PC-3 (cell line): Measurements from ENCODE around the gene DOCK8. TPM values are rescaled to one million over a fixed set of nuclear protein-coding genes. Genes with fewer than 3 reads are reported as not detected.
A peak's percentile ranks its signal among the peaks of the same experiment; 100 is the strongest.

Experiments
- ATAC-seq: fragments of 200-7000 bp; cut with Tn5 transposase; 2 replicates; pipeline ENCODE4 v1.9.1; 2020; ENCODE audit warnings: mild to moderate bottlenecking, moderate library complexity
- BruUV-seq: library from RNA; stranded (reverse); fragments of 400-500 nt; replicated peaks from 2 replicates; lab custom pipeline; 2021; lab: Mats Ljungman, UMichigan
- CTCF ChIA-PET: fragments of 300-600 bp; sonication (Branson Sonifier 250); formaldehyde crosslinking; loops from one replicate; lab custom pipeline; 2022; ENCODE audit warnings: antibody characterized with exemption; lab: Charles Lee
- POLR2A ChIA-PET: fragments of 300-600 bp; sonication (Branson Sonifier 250); formaldehyde crosslinking; loops from one replicate; lab custom pipeline; 2022; ENCODE audit warnings: antibody characterized with exemption; ENCODE audit not compliant: unreplicated experiment; lab: Charles Lee
- DNase-seq: peaks from one replicate; pipeline ENCODE4 v3.0.0-alpha.2; 2015
- H2AFZ ChIP-seq: fragments of 300-600 bp; sonication (generic); 2 replicates; pipeline ENCODE4 v1.6.0; 2016; ENCODE audit warnings: antibody characterized with exemption, low read length
- H3F3A ChIP-seq: fragments of 300-600 bp; sonication (generic); one replicate; pipeline ENCODE4 v1.6.0; 2017; ENCODE audit warnings: antibody characterized with exemption, low read length, control low read depth, mild to moderate bottlenecking; ENCODE audit not compliant: unreplicated experiment
- H3K27ac ChIP-seq: fragments of 300-600 bp; sonication (generic); 2 replicates; pipeline ENCODE4 v1.5.1; 2016; ENCODE audit warnings: mild to moderate bottlenecking, low read length
- H3K27me3 ChIP-seq: fragments of 300-600 bp; sonication (generic); 2 replicates; pipeline ENCODE4 v1.6.1; 2016; ENCODE audit warnings: low read length, mixed read lengths
- H3K36me3 ChIP-seq: fragments of 300-600 bp; sonication (generic); 2 replicates; pipeline ENCODE4 v1.6.1; 2016; ENCODE audit warnings: low read depth, mixed run types, low read length, mixed read lengths
- H3K4me1 ChIP-seq: fragments of 300-600 bp; sonication (generic); 2 replicates; pipeline ENCODE4 v1.5.1; 2016; ENCODE audit warnings: low read length; ENCODE audit not compliant: insufficient read depth
- H3K4me2 ChIP-seq: fragments of 300-600 bp; sonication (generic); 2 replicates; pipeline ENCODE4 v1.6.0; 2016; ENCODE audit warnings: low read length
- H3K4me3 ChIP-seq: fragments of 300-600 bp; sonication (generic); 2 replicates; pipeline ENCODE4 v1.5.1; 2016; ENCODE audit warnings: mild to moderate bottlenecking, low read length, mixed read lengths
- H3K79me2 ChIP-seq: fragments of 300-600 bp; sonication (generic); 2 replicates; pipeline ENCODE4 v1.6.1; 2017; ENCODE audit warnings: low read length, mixed read lengths
- H3K9ac ChIP-seq: fragments of 300-600 bp; sonication (generic); 2 replicates; pipeline ENCODE4 v1.6.0; 2016; ENCODE audit warnings: mild to moderate bottlenecking, low read length
- H3K9me2 ChIP-seq: fragments of 300-600 bp; sonication (generic); replicated peaks from 2 replicates; pipeline ENCODE4 v1.6.1; 2016; ENCODE audit warnings: mixed run types, low read length, mixed read lengths
- H3K9me3 ChIP-seq: fragments of 300-600 bp; sonication (generic); 2 replicates; pipeline ENCODE4 v1.6.1; 2016; ENCODE audit warnings: low read length, mixed read lengths
- H4K20me1 ChIP-seq: fragments of 300-600 bp; sonication (generic); 2 replicates; pipeline ENCODE4 v1.6.1; 2016; ENCODE audit warnings: low read length, mixed read lengths
- EZH2 ChIP-seq: fragments of 300-600 bp; sonication (generic); IDR thresholded peaks from one replicate; pipeline ENCODE4 v1.6.1; 2017; ENCODE audit warnings: antibody characterized with exemption, mild to moderate bottlenecking, low read length; ENCODE audit not compliant: unreplicated experiment
- EZH2phosphoT487 ChIP-seq: fragments of 300-600 bp; sonication (generic); IDR thresholded peaks from 2 replicates; pipeline ENCODE4 v1.6.1; 2018; ENCODE audit warnings: mild to moderate bottlenecking, antibody characterized with exemption, low read length, borderline replicate concordance
- intact Hi-C: fragments of 100-400 bp; cut with micrococcal nuclease; formaldehyde crosslinking; loops from 2 replicates; pipeline ENCODE4 v1.9.0; 2023
- total RNA-seq: library from RNA; depleted of rRNA; stranded (reverse); fragments of >200 nt; gene quantifications from 2 replicates; pipeline ENCODE4 v1.2.3, GENCODE V29; 2014
- TF ChIP-seq, protein P1 (sequence below): fragments of 300-600 bp; sonication (generic); conservative IDR thresholded peaks from 2 replicates; pipeline ENCODE4 v1.5.1; 2017; ENCODE audit warnings: antibody characterized with exemption, low read depth, mild to moderate bottlenecking, low read length

Gene DOCK8
- total RNA-seq, 1 experiment from 2014 or later, result 1.9 TPM

DNA sequence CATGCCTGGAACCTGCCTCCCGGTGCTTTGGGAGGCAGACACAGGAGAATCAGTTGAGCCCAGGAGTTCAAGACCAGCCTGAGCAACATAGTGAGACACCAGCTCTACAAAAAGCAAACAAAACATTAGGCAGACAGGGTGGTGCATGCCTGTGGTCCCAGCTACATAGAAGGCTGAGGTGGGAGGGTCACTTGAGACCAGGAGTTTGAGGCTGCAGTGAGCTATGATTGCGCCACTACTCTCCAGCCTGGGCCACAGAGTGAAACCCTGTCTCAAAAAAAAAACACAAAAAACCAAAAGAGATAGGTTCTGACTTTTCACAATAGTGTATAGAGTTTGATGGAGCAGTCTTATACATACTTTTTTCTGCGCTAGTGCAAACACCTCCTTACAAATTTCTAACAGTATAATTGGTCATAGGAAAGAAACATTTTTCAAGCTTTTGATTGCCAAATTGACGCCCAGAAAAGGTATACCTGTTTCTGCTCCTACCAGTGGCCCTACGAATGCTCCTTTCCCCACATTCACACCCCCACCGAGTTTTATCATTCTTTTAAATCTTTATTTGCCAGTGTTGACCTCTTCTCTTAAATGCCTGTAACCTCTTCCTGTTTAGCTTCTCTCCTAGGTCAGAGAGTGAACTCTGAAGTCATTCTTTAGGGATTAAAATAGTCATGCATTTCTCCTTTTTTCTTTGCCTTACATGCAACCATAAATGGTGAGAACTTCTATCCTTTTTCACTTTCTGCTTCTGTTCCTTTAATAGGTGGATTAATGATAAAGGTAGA lies 7.5 kb downstream of the DOCK8 start:
- H3F3A ChIP-seq, result no peaks in the 10 kb centered on the region
- H3K27ac ChIP-seq, result no peak overlapping the region
- no peaks in the 10 kb centered on the region for H3K79me2 ChIP-seq
- DNase-seq (no peak), ATAC-seq (no peak)
- POLR2A ChIA-PET, result no interaction called here
- H3K4me3 ChIP-seq, result no peak overlapping the region
- no peak overlapping the region for H3K4me2 ChIP-seq
- H2AFZ ChIP-seq, result no peak overlapping the region
- H3K9me2 ChIP-seq, result no peaks in the 10 kb centered on the region
- no peaks in the 10 kb centered on the region for H3K36me3 ChIP-seq
- TF ChIP-seq, protein P1, sequence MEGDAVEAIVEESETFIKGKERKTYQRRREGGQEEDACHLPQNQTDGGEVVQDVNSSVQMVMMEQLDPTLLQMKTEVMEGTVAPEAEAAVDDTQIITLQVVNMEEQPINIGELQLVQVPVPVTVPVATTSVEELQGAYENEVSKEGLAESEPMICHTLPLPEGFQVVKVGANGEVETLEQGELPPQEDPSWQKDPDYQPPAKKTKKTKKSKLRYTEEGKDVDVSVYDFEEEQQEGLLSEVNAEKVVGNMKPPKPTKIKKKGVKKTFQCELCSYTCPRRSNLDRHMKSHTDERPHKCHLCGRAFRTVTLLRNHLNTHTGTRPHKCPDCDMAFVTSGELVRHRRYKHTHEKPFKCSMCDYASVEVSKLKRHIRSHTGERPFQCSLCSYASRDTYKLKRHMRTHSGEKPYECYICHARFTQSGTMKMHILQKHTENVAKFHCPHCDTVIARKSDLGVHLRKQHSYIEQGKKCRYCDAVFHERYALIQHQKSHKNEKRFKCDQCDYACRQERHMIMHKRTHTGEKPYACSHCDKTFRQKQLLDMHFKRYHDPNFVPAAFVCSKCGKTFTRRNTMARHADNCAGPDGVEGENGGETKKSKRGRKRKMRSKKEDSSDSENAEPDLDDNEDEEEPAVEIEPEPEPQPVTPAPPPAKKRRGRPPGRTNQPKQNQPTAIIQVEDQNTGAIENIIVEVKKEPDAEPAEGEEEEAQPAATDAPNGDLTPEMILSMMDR, result no peak
- TF ChIP-seq EZH2, result no peak
- TF ChIP-seq EZH2phosphoT487, result no peak
- H3K27me3 ChIP-seq, result no peaks in the 10 kb centered on the region
- no peak overlapping the region for H3K9ac ChIP-seq
- no TSS peak for BruUV-seq
- H4K20me1 ChIP-seq, result no peaks in the 10 kb centered on the region
- CTCF ChIA-PET, result interaction anchor here (0.6 kb wide), 1 partner anchor 19 kb away, joined by 4 read pairs; no protein-coding TSS in a partner anchor
- H3K4me1 ChIP-seq, result peaks cover 21% of the 10 kb centered on the region
- intact Hi-C loops, result no loop called here
- H3K9me3 ChIP-seq, result no peaks in the 10 kb centered on the region

DNA sequence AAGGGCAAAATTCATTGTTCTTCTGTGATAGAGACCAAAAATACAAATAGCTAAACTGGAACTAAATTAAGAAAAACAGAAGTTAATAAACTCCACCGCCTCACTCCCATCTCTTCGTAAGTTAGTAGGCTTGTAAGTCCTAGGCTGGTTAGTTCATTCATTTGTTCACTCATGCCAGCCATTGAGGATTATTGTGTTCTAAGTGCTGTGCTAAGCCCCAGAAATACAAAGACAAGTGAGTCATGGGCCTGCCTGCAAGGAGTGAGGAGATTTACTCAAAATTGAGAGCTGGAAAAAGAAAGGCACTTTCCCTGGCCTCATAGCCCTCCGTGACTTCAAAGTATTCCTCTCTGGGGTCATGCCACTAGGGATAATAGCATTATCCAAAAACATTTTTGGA lies 8.5 kb downstream of the DOCK8 start:
- DNase-seq (no peak), ATAC-seq (no peak)
- H3K4me2 ChIP-seq, result no peak overlapping the region
- no peaks in the 10 kb centered on the region for H3K27me3 ChIP-seq
- ChIA-PET POLR2A (no interaction called here), CTCF (no interaction called here)
- no peaks in the 10 kb centered on the region for H3K9me3 ChIP-seq
- H3F3A ChIP-seq, result no peaks in the 10 kb centered on the region
- no peaks in the 10 kb centered on the region for H3K9me2 ChIP-seq
- peaks cover 21% of the 10 kb centered on the region for H3K4me1 ChIP-seq
- no peaks in the 10 kb centered on the region for H4K20me1 ChIP-seq
- no peak overlapping the region for H3K4me3 ChIP-seq
- no TSS peak for BruUV-seq
- intact Hi-C loops, result no loop called here
- no peak overlapping the region for H3K27ac ChIP-seq
- no peaks in the 10 kb centered on the region for H3K36me3 ChIP-seq
- no peak overlapping the region for H2AFZ ChIP-seq
- H3K79me2 ChIP-seq, result no peaks in the 10 kb centered on the region
- H3K9ac ChIP-seq, result no peak overlapping the region
- no peak for TF ChIP-seq EZH2phosphoT487
- TF ChIP-seq, protein P1, result no peak
- no peak for TF ChIP-seq EZH2

DNA sequence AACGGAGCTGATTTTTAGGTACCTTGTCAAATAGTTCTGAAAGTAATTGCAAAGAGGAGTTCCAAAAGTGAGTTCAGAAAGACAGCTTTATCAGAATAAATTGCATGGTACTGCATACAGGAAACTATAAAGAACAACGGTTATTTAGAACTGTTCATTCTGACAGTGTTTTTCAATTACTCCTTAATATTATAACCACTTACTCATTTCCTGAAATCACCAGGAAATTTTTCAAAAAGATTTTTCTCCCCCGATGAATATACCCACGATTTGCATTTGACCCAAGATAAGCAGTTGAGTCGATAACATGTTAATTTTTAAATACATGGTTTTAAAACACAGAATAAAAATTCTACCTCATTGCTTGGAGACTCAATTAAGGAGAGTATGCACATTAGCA lies 9.4 kb downstream of the DOCK8 start:
- Histone ChIP-seq H2AFZ (no peak overlapping the region), H3K4me3 (no peak overlapping the region), H3F3A (no peaks in the 10 kb centered on the region), H3K4me1 (peaks cover 21% of the 10 kb centered on the region), H3K9ac (no peak overlapping the region), H3K9me2 (no peaks in the 10 kb centered on the region), H4K20me1 (no peaks in the 10 kb centered on the region), H3K9me3 (no peaks in the 10 kb centered on the region), H3K36me3 (no peaks in the 10 kb centered on the region), H3K79me2 (no peaks in the 10 kb centered on the region), H3K27me3 (no peaks in the 10 kb centered on the region), H3K4me2 (0 out of 2 replicates have a peak overlapping the region, but pooled peaks have one; percentile 46), H3K27ac (0 out of 2 replicates have a peak overlapping the region, but pooled peaks have one; percentile 16)
- TF ChIP-seq, protein P1, result no peak
- TF ChIP-seq EZH2phosphoT487 (no peak), EZH2 (no peak)
- ChIA-PET CTCF (no interaction called here), POLR2A (no interaction called here)
- 0 out of 2 replicates have a peak, but pooled peaks have one; percentile 8 for ATAC-seq
- intact Hi-C loops, result no loop called here
- BruUV-seq, result no TSS peak
- DNase-seq, result no peak
